ENCODE measurements around the gene ARHGEF26.

Gene ARHGEF26

DNA sequence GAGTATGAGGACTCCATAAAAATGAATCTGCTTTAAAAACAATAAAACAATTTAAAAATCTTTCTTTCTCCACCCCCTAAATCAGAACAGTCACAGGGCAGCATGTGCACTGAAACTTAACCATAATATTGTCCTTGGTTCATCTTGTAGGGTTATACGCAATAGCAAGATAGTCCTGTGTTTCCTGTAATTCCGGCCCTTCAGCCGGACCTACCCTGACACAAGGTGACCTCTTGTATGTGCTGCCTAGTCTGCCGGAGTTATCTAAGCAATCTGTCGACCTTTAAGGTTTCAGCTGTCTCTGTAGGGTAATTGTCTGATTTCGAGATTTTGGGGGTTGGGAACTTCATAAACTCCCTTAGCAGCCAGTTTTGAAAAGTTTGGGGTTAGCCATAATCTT lies 103.2 kb downstream of the ARHGEF26 start:
- TF ChIP-seq ZC3H10 (CRISPR knock-in tag; IDR thresholded peaks at IDR 0.05) (no peak), GLIS3 (CRISPR knock-in tag; IDR thresholded peaks at IDR 0.05) (no peak), POU6F1 (CRISPR knock-in tag; IDR thresholded peaks at IDR 0.05; ENCODE audit: borderline replicate concordance, low read depth) (no peak), OSR1 (CRISPR knock-in tag; IDR thresholded peaks at IDR 0.05) (no peak)
- TF ChIP-seq, protein P1, sequence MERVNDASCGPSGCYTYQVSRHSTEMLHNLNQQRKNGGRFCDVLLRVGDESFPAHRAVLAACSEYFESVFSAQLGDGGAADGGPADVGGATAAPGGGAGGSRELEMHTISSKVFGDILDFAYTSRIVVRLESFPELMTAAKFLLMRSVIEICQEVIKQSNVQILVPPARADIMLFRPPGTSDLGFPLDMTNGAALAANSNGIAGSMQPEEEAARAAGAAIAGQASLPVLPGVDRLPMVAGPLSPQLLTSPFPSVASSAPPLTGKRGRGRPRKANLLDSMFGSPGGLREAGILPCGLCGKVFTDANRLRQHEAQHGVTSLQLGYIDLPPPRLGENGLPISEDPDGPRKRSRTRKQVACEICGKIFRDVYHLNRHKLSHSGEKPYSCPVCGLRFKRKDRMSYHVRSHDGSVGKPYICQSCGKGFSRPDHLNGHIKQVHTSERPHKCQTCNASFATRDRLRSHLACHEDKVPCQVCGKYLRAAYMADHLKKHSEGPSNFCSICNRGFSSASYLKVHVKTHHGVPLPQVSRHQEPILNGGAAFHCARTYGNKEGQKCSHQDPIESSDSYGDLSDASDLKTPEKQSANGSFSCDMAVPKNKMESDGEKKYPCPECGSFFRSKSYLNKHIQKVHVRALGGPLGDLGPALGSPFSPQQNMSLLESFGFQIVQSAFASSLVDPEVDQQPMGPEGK (CRISPR knock-in tag; IDR thresholded peaks at IDR 0.05; ENCODE audit: borderline replicate concordance), result no peak
- no peak for ATAC-seq

GRCh38 chr3:154224866-154225265 lies 103.7 kb downstream of the ARHGEF26 start:
- TF ChIP-seq POU6F1 (CRISPR knock-in tag; IDR thresholded peaks at IDR 0.05; ENCODE audit: borderline replicate concordance, low read depth) (no peak), ZC3H10 (CRISPR knock-in tag; IDR thresholded peaks at IDR 0.05) (no peak), TOX (CRISPR knock-in tag; IDR thresholded peaks at IDR 0.05; ENCODE audit: borderline replicate concordance) (no peak), SNAI2 (CRISPR knock-in tag; IDR thresholded peaks at IDR 0.05) (no peak), ESRRG (CRISPR knock-in tag; IDR thresholded peaks at IDR 0.05) (no peak), ZNF565 (CRISPR knock-in tag; conservative IDR thresholded peaks at IDR 0.05; ENCODE audit: low read depth) (no peak), ZNF70 (CRISPR knock-in tag; IDR thresholded peaks at IDR 0.05) (no peak), ZNF8 (CRISPR knock-in tag; IDR thresholded peaks at IDR 0.05) (no peak), RARB (CRISPR knock-in tag; IDR thresholded peaks at IDR 0.05) (no peak), ZFP3 (CRISPR knock-in tag; IDR thresholded peaks at IDR 0.05) (no peak)
- TF ChIP-seq, protein P2, sequence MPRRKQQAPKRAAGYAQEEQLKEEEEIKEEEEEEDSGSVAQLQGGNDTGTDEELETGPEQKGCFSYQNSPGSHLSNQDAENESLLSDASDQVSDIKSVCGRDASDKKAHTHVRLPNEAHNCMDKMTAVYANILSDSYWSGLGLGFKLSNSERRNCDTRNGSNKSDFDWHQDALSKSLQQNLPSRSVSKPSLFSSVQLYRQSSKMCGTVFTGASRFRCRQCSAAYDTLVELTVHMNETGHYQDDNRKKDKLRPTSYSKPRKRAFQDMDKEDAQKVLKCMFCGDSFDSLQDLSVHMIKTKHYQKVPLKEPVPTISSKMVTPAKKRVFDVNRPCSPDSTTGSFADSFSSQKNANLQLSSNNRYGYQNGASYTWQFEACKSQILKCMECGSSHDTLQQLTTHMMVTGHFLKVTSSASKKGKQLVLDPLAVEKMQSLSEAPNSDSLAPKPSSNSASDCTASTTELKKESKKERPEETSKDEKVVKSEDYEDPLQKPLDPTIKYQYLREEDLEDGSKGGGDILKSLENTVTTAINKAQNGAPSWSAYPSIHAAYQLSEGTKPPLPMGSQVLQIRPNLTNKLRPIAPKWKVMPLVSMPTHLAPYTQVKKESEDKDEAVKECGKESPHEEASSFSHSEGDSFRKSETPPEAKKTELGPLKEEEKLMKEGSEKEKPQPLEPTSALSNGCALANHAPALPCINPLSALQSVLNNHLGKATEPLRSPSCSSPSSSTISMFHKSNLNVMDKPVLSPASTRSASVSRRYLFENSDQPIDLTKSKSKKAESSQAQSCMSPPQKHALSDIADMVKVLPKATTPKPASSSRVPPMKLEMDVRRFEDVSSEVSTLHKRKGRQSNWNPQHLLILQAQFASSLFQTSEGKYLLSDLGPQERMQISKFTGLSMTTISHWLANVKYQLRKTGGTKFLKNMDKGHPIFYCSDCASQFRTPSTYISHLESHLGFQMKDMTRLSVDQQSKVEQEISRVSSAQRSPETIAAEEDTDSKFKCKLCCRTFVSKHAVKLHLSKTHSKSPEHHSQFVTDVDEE (CRISPR knock-in tag; IDR thresholded peaks at IDR 0.05), result no peak
- TF ChIP-seq, protein P3, sequence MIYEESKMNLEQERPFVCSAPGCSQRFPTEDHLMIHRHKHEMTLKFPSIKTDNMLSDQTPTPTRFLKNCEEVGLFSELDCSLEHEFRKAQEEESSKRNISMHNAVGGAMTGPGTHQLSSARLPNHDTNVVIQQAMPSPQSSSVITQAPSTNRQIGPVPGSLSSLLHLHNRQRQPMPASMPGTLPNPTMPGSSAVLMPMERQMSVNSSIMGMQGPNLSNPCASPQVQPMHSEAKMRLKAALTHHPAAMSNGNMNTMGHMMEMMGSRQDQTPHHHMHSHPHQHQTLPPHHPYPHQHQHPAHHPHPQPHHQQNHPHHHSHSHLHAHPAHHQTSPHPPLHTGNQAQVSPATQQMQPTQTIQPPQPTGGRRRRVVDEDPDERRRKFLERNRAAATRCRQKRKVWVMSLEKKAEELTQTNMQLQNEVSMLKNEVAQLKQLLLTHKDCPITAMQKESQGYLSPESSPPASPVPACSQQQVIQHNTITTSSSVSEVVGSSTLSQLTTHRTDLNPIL (CRISPR knock-in tag; IDR thresholded peaks at IDR 0.05; ENCODE audit: low read depth), result no peak
- ATAC-seq, result no peak

GRCh38 chr3:154225536-154225935 lies 104.3 kb downstream of the ARHGEF26 start:
- no peak for ATAC-seq
- TF ChIP-seq ESRRG (CRISPR knock-in tag; IDR thresholded peaks at IDR 0.05), result no peak
- TF ChIP-seq ZC3H10 (CRISPR knock-in tag; IDR thresholded peaks at IDR 0.05), result no peak
- no peak for TF ChIP-seq ZFP3 (CRISPR knock-in tag; IDR thresholded peaks at IDR 0.05)
- TF ChIP-seq, protein P3 (CRISPR knock-in tag; IDR thresholded peaks at IDR 0.05; ENCODE audit: low read depth), result no peak
- no peak for TF ChIP-seq ZNF70 (CRISPR knock-in tag; IDR thresholded peaks at IDR 0.05)
- TF ChIP-seq, protein P4, sequence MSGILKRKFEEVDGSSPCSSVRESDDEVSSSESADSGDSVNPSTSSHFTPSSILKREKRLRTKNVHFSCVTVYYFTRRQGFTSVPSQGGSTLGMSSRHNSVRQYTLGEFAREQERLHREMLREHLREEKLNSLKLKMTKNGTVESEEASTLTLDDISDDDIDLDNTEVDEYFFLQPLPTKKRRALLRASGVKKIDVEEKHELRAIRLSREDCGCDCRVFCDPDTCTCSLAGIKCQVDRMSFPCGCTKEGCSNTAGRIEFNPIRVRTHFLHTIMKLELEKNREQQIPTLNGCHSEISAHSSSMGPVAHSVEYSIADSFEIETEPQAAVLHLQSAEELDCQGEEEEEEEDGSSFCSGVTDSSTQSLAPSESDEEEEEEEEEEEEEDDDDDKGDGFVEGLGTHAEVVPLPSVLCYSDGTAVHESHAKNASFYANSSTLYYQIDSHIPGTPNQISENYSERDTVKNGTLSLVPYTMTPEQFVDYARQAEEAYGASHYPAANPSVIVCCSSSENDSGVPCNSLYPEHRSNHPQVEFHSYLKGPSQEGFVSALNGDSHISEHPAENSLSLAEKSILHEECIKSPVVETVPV (CRISPR knock-in tag; IDR thresholded peaks at IDR 0.05), result no peak
- no peak for TF ChIP-seq CSDC2 (CRISPR knock-in tag; IDR thresholded peaks at IDR 0.05)
- TF ChIP-seq TOX (CRISPR knock-in tag; IDR thresholded peaks at IDR 0.05; ENCODE audit: borderline replicate concordance), result no peak
